HEK293T (cell line): ENCODE measurements around the gene CCDC120.

Source experiments
- CTCF ChIA-PET: fragments of 350-600 bp; formaldehyde crosslinking; extraction: SDS; loops from one replicate; lab custom pipeline; 2021; ENCODE audit warnings: antibody characterized with exemption, inconsistent platforms; lab: Yijun Ruan, JAX
- POLR2A ChIA-PET: fragments of 350-600 bp; formaldehyde crosslinking; extraction: SDS; loops from one replicate; lab custom pipeline; 2020; ENCODE audit warnings: antibody characterized with exemption, inconsistent platforms; lab: Yijun Ruan, JAX
- DNase-seq: peaks from one replicate; pipeline ENCODE4 v3.0.0; 2012; ENCODE audit warnings: mixed read lengths; ENCODE audit errors: extremely low spot score
- ARNT ChIP-seq: fragments of 450-650 bp; IDR thresholded peaks from 2 replicates; pipeline ENCODE4 v1.6.1; 2017; ENCODE audit warnings: mild to moderate bottlenecking
- BHLHE40 ChIP-seq: fragments of 450-650 bp; IDR thresholded peaks from 2 replicates; pipeline ENCODE4 v1.6.1; 2016; ENCODE audit warnings: mild to moderate bottlenecking, moderate library complexity, borderline replicate concordance
- CTBP1 ChIP-seq: fragments of 450-650 bp; IDR thresholded peaks from 2 replicates; pipeline ENCODE4 v1.6.1; 2016; ENCODE audit warnings: borderline replicate concordance
- ELF4 ChIP-seq: fragments of 450-650 bp; IDR thresholded peaks from 2 replicates; pipeline ENCODE4 v1.6.1; 2017; ENCODE audit warnings: antibody characterized with exemption
- FOXA1 ChIP-seq: fragments of 450-650 bp; IDR thresholded peaks from 2 replicates; pipeline ENCODE4 v1.6.1; 2016; ENCODE audit warnings: mild to moderate bottlenecking
- FOXK2 ChIP-seq: fragments of 450-650 bp; IDR thresholded peaks from 2 replicates; pipeline ENCODE4 v1.6.1; 2016; ENCODE audit warnings: mild to moderate bottlenecking
- FOXM1 ChIP-seq: fragments of 450-650 bp; IDR thresholded peaks from 2 replicates; pipeline ENCODE4 v1.6.1; 2017; ENCODE audit warnings: mild to moderate bottlenecking, borderline replicate concordance
- HDGF ChIP-seq: fragments of 450-650 bp; IDR thresholded peaks from 2 replicates; pipeline ENCODE4 v1.6.1; 2017; ENCODE audit warnings: antibody characterized with exemption, borderline replicate concordance
- L3MBTL2 ChIP-seq: fragments of 450-650 bp; conservative IDR thresholded peaks from 2 replicates; pipeline ENCODE4 v1.6.1; 2016; ENCODE audit warnings: mild to moderate bottlenecking
- LEF1 ChIP-seq: fragments of 450-650 bp; IDR thresholded peaks from 2 replicates; pipeline ENCODE4 v1.6.1; 2017; ENCODE audit warnings: mild to moderate bottlenecking, borderline replicate concordance
- NFRKB ChIP-seq: fragments of 450-650 bp; IDR thresholded peaks from 2 replicates; pipeline ENCODE4 v1.6.1; 2016; ENCODE audit warnings: mild to moderate bottlenecking, moderate library complexity
- PKNOX1 ChIP-seq: fragments of 450-650 bp; IDR thresholded peaks from 2 replicates; pipeline ENCODE4 v1.6.1; 2016
- SP1 ChIP-seq: fragments of 450-650 bp; IDR thresholded peaks from 2 replicates; pipeline ENCODE4 v1.6.1; 2017
- SUZ12 ChIP-seq: fragments of 450-650 bp; IDR thresholded peaks from 2 replicates; pipeline ENCODE4 v1.6.1; 2016; ENCODE audit warnings: mild to moderate bottlenecking
- TARDBP ChIP-seq: fragments of 450-650 bp; IDR thresholded peaks from 2 replicates; pipeline ENCODE4 v1.6.1; 2016
- ZNF384 ChIP-seq: fragments of 450-650 bp; IDR thresholded peaks from 2 replicates; pipeline ENCODE4 v1.6.1; 2016

The CCDC120 gene

DNA sequence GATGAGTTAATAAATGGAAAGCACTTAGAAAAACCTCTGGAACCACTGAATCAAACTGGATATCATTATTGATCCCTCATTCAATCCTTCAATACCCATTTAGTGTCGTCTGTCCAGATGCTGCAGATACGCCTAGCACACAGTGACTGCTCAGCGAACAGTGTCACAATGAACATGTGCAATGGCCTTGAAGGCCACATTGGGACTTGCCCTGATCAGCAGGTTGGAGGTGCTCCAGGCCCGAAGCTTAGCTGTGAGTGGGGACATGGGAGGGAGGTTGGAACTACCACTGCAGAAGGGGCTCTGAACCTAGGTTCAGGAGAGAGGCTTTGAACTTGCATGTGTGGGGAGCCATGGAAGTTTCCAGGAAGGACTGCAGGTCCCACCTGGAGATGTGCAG, 47.5 kb downstream of the CCDC120 start:
- DNase-seq, result no peak
- ChIA-PET POLR2A (interaction anchor here (0.7 kb wide), 1 partner anchor 148 kb away, joined by 3 read pairs; no protein-coding TSS in a partner anchor), CTCF (interaction anchor here (0.5 to 0.8 kb wide), 3 partner anchors 86 to 168 kb away, joined by 3 read pairs; no protein-coding TSS in a partner anchor)
- TF ChIP-seq ELF4, result no peak
- no peak for TF ChIP-seq LEF1
- TF ChIP-seq ZNF384, result no peak
- TF ChIP-seq HDGF, result no peak
- no peak for TF ChIP-seq FOXM1
- no peak for TF ChIP-seq BHLHE40
- no peak for TF ChIP-seq FOXK2
- no peak for TF ChIP-seq SUZ12
- TF ChIP-seq NFRKB, result no peak
- no peak for TF ChIP-seq TARDBP
- TF ChIP-seq FOXA1, result no peak
- TF ChIP-seq SP1, result no peak
- TF ChIP-seq CTBP1, result no peak
- no peak for TF ChIP-seq PKNOX1
- no peak for TF ChIP-seq L3MBTL2
- TF ChIP-seq ARNT, result no peak

DNA sequence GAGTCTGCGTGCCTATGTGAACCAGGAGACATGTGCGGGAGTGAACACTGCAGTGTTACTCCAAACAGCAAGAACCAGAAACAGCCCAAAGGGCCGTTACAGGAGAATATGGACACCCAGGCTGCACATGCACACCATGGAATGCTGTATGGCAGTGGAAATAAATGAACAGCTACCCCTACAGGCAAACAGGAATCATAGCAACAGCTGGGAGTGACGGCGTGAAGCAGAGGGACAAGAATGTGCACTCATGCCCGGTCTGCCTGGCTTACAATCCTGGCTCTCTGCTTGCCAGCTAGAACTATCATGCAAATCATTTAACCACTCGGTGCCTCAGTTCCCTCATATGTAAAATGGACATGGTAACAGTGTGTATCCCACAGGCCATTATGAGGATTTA, 48.1 kb downstream of the CCDC120 start:
- peak; percentile 55 for DNase-seq
- ChIA-PET CTCF (interaction anchor here (0.5 to 0.8 kb wide), 6 partner anchors 14 to 168 kb away, joined by 3 to 4 read pairs (median 3); no protein-coding TSS in a partner anchor), POLR2A (interaction anchor here (0.7 kb wide), 1 partner anchor 148 kb away, joined by 3 read pairs; no protein-coding TSS in a partner anchor)
- TF ChIP-seq PKNOX1 (no peak), BHLHE40 (no peak), CTBP1 (no peak), FOXM1 (no peak), ARNT (no peak), SP1 (no peak), LEF1 (no peak), FOXA1 (no peak), FOXK2 (no peak), NFRKB (no peak), ZNF384 (no peak), ELF4 (no peak), TARDBP (no peak), L3MBTL2 (no peak), HDGF (no peak), SUZ12 (no peak)

DNA sequence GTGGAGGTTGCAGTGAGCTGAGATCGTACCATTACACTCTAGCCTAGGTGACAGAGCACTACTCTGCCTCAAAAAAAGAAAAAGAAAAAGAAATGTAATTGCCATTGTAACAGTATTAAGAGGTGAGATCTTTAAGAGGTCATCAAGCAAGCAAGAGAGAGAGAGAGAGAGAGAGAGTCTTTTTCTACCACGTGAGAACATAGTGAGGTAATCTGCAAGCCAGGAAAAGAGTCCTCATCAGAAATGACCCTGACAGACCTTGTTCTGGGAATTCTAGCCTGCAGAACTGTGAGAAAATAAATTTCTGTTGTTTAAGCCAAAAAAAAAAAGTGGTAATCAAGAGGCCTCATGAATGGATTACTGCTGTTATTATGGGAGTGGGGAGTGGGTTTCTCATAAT, 49.8 kb downstream of the CCDC120 start:
- ChIA-PET CTCF (interaction anchor here (0.7 kb wide), 1 partner anchor 36 kb away, joined by 3 read pairs; no protein-coding TSS in a partner anchor), POLR2A (no interaction called here)
- DNase-seq, result no peak
- no peak for TF ChIP-seq ELF4

- no peak for DNase-seq
- POLR2A ChIA-PET, result no interaction called here
- CTCF ChIA-PET, result no interaction called here
- TF ChIP-seq CTBP1, result no peak
- no peak for TF ChIP-seq LEF1
- no peak for TF ChIP-seq NFRKB
These were observed 51.6 kb downstream of the CCDC120 start for GRCh38 chrX:49110417-49110816.

DNA sequence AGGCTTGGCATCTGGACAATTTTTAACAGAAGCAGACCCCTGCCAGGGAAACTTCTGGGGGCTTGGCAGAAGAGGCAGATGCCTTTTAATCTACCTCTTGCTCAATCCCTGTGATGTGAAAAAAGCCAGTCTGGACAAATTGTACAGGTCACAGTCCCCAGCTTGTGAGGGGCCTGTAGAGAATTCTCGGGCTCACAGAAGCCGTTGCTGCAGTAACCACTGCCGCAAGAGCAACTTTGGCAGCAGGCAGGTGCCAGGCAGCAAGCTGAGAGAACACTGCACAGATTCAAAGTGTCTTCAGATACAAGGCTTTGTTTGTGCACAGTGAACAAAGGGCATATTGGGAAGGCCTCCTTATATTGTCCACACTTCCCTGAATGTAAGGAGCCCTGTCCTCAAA, 53.0 kb downstream of the CCDC120 start:
- DNase-seq, result no peak
- TF ChIP-seq SP1 (no peak), ZNF384 (no peak)
- CTCF ChIA-PET, result no interaction called here
- POLR2A ChIA-PET, result no interaction called here

GRCh38 chrX:49116076-49116475, 57.3 kb downstream of the CCDC120 start:
- TF ChIP-seq CTBP1 (no peak), BHLHE40 (no peak), PKNOX1 (no peak), LEF1 (no peak), FOXA1 (no peak), ARNT (no peak), HDGF (no peak), FOXM1 (no peak), NFRKB (no peak), FOXK2 (no peak), ELF4 (no peak), TARDBP (no peak), SUZ12 (no peak), L3MBTL2 (no peak)
- no peak for DNase-seq
- ChIA-PET CTCF (no interaction called here), POLR2A (no interaction called here)

- POLR2A ChIA-PET, result no interaction called here
- DNase-seq, result no peak
- TF ChIP-seq FOXM1, result no peak
- no peak for TF ChIP-seq L3MBTL2
- no peak for TF ChIP-seq BHLHE40
- no peak for TF ChIP-seq ELF4
- no peak for TF ChIP-seq SUZ12
- no peak for TF ChIP-seq LEF1
- no peak for TF ChIP-seq PKNOX1
- CTCF ChIA-PET, result no interaction called here
These were observed 57.9 kb downstream of the CCDC120 start for GRCh38 chrX:49116716-49117115.
